Suprapubic skin (tissue), 4 donors: ENCODE results near the gene MMP7. TPM values are rescaled to one million over a fixed set of nuclear protein-coding genes. Genes with fewer than 3 reads are reported as not detected.

Experiments
- DNase-seq, 2 donors: peaks; one replicate each; pipeline ENCODE4 v3.0.0-alpha.2; 2019; ENCODE audit warnings: low spot score in 2 of 2
- H3K27ac ChIP-seq: fragments of 200-600 bp; sonication (generic); one replicate; pipeline ENCODE4 v1.5.1; 2019
- H3K27me3 ChIP-seq: fragments of 200-600 bp; sonication (generic); one replicate; pipeline ENCODE4 v1.5.1; 2019
- H3K36me3 ChIP-seq: fragments of 200-600 bp; sonication (generic); one replicate; pipeline ENCODE4 v1.5.1; 2019
- H3K4me1 ChIP-seq: fragments of 200-600 bp; sonication (generic); one replicate; pipeline ENCODE4 v1.5.1; 2019
- H3K4me3 ChIP-seq: fragments of 200-600 bp; sonication (generic); one replicate; pipeline ENCODE4 v1.5.1; 2019; ENCODE audit warnings: mild to moderate bottlenecking
- H3K9me3 ChIP-seq: fragments of 200-600 bp; sonication (generic); one replicate; pipeline ENCODE4 v1.5.1; 2019
- EP300 ChIP-seq: sonication (generic); formaldehyde crosslinking; IDR thresholded peaks from one replicate; pipeline ENCODE4 v1.6.1; 2017; ENCODE audit warnings: antibody characterized with exemption
- POLR2A ChIP-seq, 2 donors: fragments of 450-650 bp; IDR thresholded peaks; one replicate each; pipeline ENCODE4 v1.6.1; 2017; ENCODE audit warnings: antibody characterized with exemption in 2 of 2, mild to moderate bottlenecking in 2 of 2, moderate library complexity in 2 of 2
- POLR2AphosphoS5 ChIP-seq, 3 donors: sonication (generic); formaldehyde crosslinking; IDR thresholded peaks; one replicate each; pipeline ENCODE4 v1.6.1; 2017; ENCODE audit warnings: antibody characterized with exemption in 3 of 3
- WGBS: methylation state at CpG from one replicate; pipeline ENCODE4 v1.1.5; 2018; 5-methylcytosine and 5-hydroxymethylcytosine counted together
- total RNA-seq, 4 donors: library from RNA; depleted of rRNA; stranded (reverse); fragments of >200 nt; gene quantifications; one replicate each; pipeline ENCODE4 v1.1.0, GENCODE V29; 2016
- TF ChIP-seq, protein P1 (sequence below), 2 donors: fragments of 200-600 bp in 1 of 2; fragments of 450-650 bp in 1 of 2; sonication (generic) in 1 of 2; IDR thresholded peaks; one replicate each; pipeline ENCODE4 v1.5.1; 2016 to 2019; ENCODE audit warnings: antibody characterized with exemption in 2 of 2, mild to moderate bottlenecking in 1 of 2, moderate library complexity in 1 of 2

MMP7 gene
- total RNA-seq, 4 donors from 2014 or later: 29.9 to 155 (median 81.8) TPM

DNA sequence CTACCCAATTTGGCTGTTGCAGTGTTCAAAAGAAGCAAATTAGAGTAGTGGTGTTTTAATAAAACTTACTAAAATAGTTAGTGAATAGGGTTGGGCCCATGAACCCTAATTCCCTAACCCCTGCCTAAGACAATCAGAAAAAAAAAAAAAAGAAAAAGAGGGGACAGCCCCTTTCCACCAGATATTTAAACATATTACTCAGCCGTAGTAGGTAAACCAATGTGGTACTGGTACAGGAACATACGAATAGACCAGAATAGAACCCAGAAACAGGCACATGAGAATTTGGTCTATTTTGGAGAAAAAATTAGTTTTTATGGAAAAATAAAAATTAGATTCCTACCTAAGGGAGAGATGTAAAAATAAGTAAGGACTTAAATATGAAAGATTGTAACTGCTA lies 38.6 kb downstream of the MMP7 start:
- peaks cover 3% of the 10 kb centered on the region for H3K4me1 ChIP-seq
- no peak for DNase-seq
- no peaks in the 10 kb centered on the region for H3K27me3 ChIP-seq
- no peaks in the 10 kb centered on the region for H3K36me3 ChIP-seq
- no peak overlapping the region for H3K27ac ChIP-seq
- no peaks in the 10 kb centered on the region for H3K9me3 ChIP-seq
- H3K4me3 ChIP-seq: no peak overlapping the region
- 95% methylated on average over 2 of the region's 2 CpGs for WGBS
- no peak for TF ChIP-seq POLR2A (IDR thresholded peaks at IDR 0.05)
- TF ChIP-seq, protein P1, sequence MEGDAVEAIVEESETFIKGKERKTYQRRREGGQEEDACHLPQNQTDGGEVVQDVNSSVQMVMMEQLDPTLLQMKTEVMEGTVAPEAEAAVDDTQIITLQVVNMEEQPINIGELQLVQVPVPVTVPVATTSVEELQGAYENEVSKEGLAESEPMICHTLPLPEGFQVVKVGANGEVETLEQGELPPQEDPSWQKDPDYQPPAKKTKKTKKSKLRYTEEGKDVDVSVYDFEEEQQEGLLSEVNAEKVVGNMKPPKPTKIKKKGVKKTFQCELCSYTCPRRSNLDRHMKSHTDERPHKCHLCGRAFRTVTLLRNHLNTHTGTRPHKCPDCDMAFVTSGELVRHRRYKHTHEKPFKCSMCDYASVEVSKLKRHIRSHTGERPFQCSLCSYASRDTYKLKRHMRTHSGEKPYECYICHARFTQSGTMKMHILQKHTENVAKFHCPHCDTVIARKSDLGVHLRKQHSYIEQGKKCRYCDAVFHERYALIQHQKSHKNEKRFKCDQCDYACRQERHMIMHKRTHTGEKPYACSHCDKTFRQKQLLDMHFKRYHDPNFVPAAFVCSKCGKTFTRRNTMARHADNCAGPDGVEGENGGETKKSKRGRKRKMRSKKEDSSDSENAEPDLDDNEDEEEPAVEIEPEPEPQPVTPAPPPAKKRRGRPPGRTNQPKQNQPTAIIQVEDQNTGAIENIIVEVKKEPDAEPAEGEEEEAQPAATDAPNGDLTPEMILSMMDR (IDR thresholded peaks at IDR 0.05): no peak
- TF ChIP-seq EP300: no peak
- TF ChIP-seq POLR2AphosphoS5 (IDR thresholded peaks at IDR 0.05): no peak

DNA sequence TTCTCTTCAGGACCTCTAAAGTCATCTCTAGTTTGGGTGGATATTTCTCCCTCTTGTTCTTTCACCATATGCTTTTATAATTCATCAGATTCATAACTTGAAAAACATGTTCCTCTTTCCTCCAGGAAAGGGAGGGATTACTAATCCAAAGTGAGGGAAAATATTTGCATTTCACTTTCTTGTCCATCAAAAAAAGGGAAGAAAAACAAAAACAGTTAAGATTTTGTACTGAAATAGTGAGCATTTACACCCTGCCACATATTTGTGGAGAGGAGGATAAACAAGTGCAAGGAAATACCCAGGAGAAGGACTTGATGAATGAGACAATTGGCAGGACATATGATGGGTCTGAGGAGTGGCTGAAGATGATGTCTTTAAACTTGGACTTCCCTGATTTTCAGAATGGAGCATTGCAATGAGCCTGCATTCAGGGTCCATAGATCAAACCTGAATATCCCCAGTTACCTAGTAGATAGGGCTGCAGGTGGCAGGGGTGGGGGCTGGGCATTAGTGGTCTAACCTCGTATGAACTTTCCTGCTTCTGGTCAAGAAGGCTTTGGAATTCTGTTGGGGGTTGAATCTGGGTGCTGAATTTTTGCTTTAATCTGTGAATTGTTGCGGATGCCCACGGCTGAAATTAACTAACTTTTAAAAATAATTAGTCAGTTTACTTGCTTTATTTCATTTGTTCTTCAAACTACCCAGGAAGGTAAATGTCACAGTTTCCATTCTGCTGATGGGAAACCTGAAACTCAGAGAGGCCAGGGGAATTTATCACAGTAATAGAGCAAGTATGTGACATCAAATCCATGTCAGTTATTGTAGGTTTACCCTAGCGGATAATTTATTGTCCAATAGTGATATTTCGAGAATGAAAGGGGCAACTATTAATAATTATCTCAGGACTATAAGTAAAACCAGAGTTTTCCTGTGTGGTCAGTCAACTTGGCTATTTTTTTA lies 41.1 kb downstream of the MMP7 start:
- H3K4me3 ChIP-seq: no peak overlapping the region

DNA sequence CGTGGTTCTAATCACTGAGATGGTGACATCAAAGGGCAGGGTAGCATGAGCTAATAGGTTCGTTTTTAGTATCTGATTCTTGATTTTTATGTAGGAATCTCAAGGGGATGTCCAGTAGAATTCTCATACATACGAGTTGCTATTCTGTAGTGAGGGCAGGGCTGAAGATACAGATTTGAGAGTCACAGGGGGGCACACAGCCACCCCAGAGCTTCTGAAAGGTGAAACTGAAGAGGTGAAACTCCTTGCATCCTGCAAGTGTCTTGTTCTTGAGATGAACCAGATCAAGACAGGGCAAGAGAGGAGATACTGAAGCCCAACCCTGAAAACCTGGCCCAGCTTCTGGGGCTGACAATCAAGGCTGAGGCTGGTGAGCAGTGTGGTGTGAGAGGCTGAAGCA lies 42.3 kb downstream of the MMP7 start:
- H3K27me3 ChIP-seq: no peaks in the 10 kb centered on the region
- no peak for DNase-seq
- no peaks in the 10 kb centered on the region for H3K9me3 ChIP-seq
- no peak overlapping the region for H3K27ac ChIP-seq
- no peak overlapping the region for H3K4me3 ChIP-seq
- H3K36me3 ChIP-seq: no peaks in the 10 kb centered on the region
- TF ChIP-seq POLR2AphosphoS5 (IDR thresholded peaks at IDR 0.05): no peak
- TF ChIP-seq EP300: no peak
- TF ChIP-seq POLR2A (IDR thresholded peaks at IDR 0.05): no peak
- TF ChIP-seq, protein P1 (IDR thresholded peaks at IDR 0.05): no peak
- WGBS: 89% methylated on average over 3 of the region's 3 CpGs
- no peaks in the 10 kb centered on the region for H3K4me1 ChIP-seq

More for the DNA sequence above, 41.1 kb downstream of the MMP7 start:
- Histone ChIP-seq H3K4me1 (no peaks in the 10 kb centered on the region), H3K36me3 (no peaks in the 10 kb centered on the region), H3K9me3 (no peaks in the 10 kb centered on the region), H3K27me3 (no peaks in the 10 kb centered on the region), H3K27ac (no peak overlapping the region)
- WGBS: 90% methylated on average over 5 of the region's 5 CpGs
- no peak for DNase-seq
- TF ChIP-seq EP300 (no peak), POLR2A (IDR thresholded peaks at IDR 0.05) (no peak), POLR2AphosphoS5 (IDR thresholded peaks at IDR 0.05) (no peak)
- TF ChIP-seq, protein P1 (IDR thresholded peaks at IDR 0.05): no peak

DNA sequence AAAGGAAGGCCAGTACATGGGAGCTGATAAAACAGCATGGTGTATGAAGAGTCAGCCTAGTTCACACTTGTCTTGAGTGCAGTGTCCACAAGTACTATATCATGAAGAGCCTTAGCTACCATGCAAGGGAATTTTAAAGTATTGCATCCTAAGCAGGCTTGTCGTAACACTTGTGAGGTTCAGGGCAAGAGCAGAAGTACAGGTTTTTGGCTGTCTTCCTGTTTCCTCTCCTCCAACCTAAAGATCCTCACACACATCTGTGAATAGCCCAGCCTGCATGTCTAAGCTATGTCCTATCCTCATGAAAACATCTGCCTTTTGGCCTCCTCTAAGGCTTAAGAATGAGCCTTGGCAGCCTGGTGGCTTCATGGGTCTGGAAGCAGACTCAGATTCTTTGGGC lies 43.3 kb downstream of the MMP7 start:
- Histone ChIP-seq H3K9me3 (no peaks in the 10 kb centered on the region), H3K27me3 (no peaks in the 10 kb centered on the region), H3K36me3 (no peaks in the 10 kb centered on the region), H3K27ac (no peak overlapping the region), H3K4me3 (no peak overlapping the region), H3K4me1 (no peaks in the 10 kb centered on the region)
- DNase-seq: no peak
- 83% methylated on average over 1 of the region's 1 CpG for WGBS
- TF ChIP-seq POLR2A (IDR thresholded peaks at IDR 0.05) (no peak), POLR2AphosphoS5 (IDR thresholded peaks at IDR 0.05) (no peak), EP300 (no peak)
- TF ChIP-seq, protein P1 (IDR thresholded peaks at IDR 0.05): no peak

DNA sequence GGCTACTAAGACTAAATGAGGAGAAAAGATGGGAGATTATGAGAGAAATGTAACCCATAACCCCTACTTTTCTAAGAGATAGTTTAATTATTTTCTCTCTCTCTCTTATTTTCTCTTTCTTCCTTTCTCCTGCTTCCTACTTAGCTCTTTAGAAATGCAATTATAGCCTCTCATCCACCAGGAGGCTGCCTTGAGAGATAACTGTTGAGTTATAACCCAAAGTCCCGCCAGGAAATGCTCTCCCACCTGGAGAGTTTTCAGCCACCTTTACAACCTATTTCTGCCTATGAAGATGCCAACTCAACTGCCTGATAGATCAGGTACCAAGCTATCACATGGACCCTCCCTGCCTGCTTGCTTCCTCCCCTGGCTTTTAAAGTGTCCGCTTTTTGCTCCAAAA lies 44.0 kb downstream of the MMP7 start:
- Histone ChIP-seq H3K27me3 (no peaks in the 10 kb centered on the region), H3K4me1 (no peaks in the 10 kb centered on the region), H3K9me3 (no peaks in the 10 kb centered on the region), H3K4me3 (no peak overlapping the region), H3K36me3 (no peaks in the 10 kb centered on the region), H3K27ac (no peak overlapping the region)
- no peak for DNase-seq
- no peak for TF ChIP-seq POLR2AphosphoS5 (IDR thresholded peaks at IDR 0.05)
- TF ChIP-seq EP300: no peak
- TF ChIP-seq, protein P1 (IDR thresholded peaks at IDR 0.05): no peak
- no peak for TF ChIP-seq POLR2A (IDR thresholded peaks at IDR 0.05)
- WGBS: 97% methylated on average over 2 of the region's 2 CpGs
